HFFc6 (cell line): ENCODE data around the gene OARD1. TPM values are rescaled to one million over a fixed set of nuclear protein-coding genes. Genes with fewer than 3 reads are reported as not detected.

Experiments used
- DNase-seq: peaks from one replicate; pipeline ENCODE4 v3.0.0-alpha.2; 2018
- H3K27ac Mint-ChIP-seq: 2 replicates; pipeline ENCODE4 v1.8.0; 2020; ENCODE audit warnings: mild to moderate bottlenecking, mixed read lengths
- H3K27me3 Mint-ChIP-seq: 2 replicates; pipeline ENCODE4 v1.8.0; 2021; ENCODE audit warnings: mild to moderate bottlenecking, moderate library complexity, mixed read lengths; ENCODE audit not compliant: insufficient read depth
- H3K36me3 Mint-ChIP-seq: 2 replicates; pipeline ENCODE4 v1.8.0; 2021; ENCODE audit warnings: low read depth, mixed read lengths
- H3K4me1 Mint-ChIP-seq: 2 replicates; pipeline ENCODE4 v1.8.0; 2020; ENCODE audit warnings: low read depth, mixed read lengths
- H3K4me3 Mint-ChIP-seq: 2 replicates; pipeline ENCODE4 v1.8.0; 2020; ENCODE audit warnings: mild to moderate bottlenecking, moderate library complexity, mixed read lengths
- H3K9me3 Mint-ChIP-seq: 2 replicates; pipeline ENCODE4 v1.8.0; 2020; ENCODE audit warnings: mild to moderate bottlenecking, mixed read lengths
- CTCF ChIP-seq: fragments of 200-600 bp; sonication (generic); IDR thresholded peaks from 2 replicates; pipeline ENCODE4 v1.5.0; 2021; ENCODE audit warnings: antibody characterized with exemption, mild to moderate bottlenecking
- total RNA-seq, 6 experiments: library from RNA; stranded (reverse); fragmentation: NEBNext Ultra II Directional; extraction: Animal tissue kit (Norgen Biotek cat#: 25700); gene quantifications; 2 replicates in 1 of 6; 3 replicates in 5 of 6; pipeline ENCODE4 v1.2.3, GENCODE V29; 2021

Gene OARD1
- total RNA-seq, 6 experiments from 2014 or later, result 10.9 to 14.2 (median 11.8) TPM

- Mint-ChIP-seq H3K4me3 (no peak overlapping the region), H3K27ac (no peak overlapping the region), H3K36me3 (no peaks in the 10 kb centered on the region), H3K27me3 (peaks cover 32% of the 10 kb centered on the region), H3K4me1 (peaks cover 30% of the 10 kb centered on the region), H3K9me3 (no peaks in the 10 kb centered on the region)
- no peak for TF ChIP-seq CTCF
- DNase-seq, result no peak
These were observed 24.9 kb downstream of the OARD1 start for GRCh38 chr6:41047306-41047705.

GRCh38 chr6:41046084-41046483 lies 26.1 kb downstream of the OARD1 start:
- peaks cover 30% of the 10 kb centered on the region for H3K4me1 Mint-ChIP-seq
- no peak for DNase-seq
- H3K4me3 Mint-ChIP-seq, result no peak overlapping the region
- no peaks in the 10 kb centered on the region for H3K36me3 Mint-ChIP-seq
- peaks cover 25% of the 10 kb centered on the region for H3K27me3 Mint-ChIP-seq
- no peaks in the 10 kb centered on the region for H3K9me3 Mint-ChIP-seq
- no peak for TF ChIP-seq CTCF
- no peak overlapping the region for H3K27ac Mint-ChIP-seq

- Mint-ChIP-seq H3K4me1 (peaks cover 33% of the 10 kb centered on the region), H3K27me3 (peaks cover 25% of the 10 kb centered on the region), H3K27ac (no peak overlapping the region), H3K9me3 (no peaks in the 10 kb centered on the region), H3K36me3 (no peaks in the 10 kb centered on the region), H3K4me3 (no peak overlapping the region)
- DNase-seq, result no peak
- no peak for TF ChIP-seq CTCF
These were observed 26.5 kb downstream of the OARD1 start for GRCh38 chr6:41045664-41046063.

GRCh38 chr6:41043151-41043550 lies 29.0 kb downstream of the OARD1 start:
- Mint-ChIP-seq H3K36me3 (no peaks in the 10 kb centered on the region), H3K27me3 (peaks cover 17% of the 10 kb centered on the region), H3K4me3 (no peak overlapping the region), H3K4me1 (peaks cover 18% of the 10 kb centered on the region), H3K9me3 (no peaks in the 10 kb centered on the region), H3K27ac (no peak overlapping the region)
- DNase-seq, result no peak
- TF ChIP-seq CTCF, result no peak

GRCh38 chr6:41042226-41043055 lies 29.7 kb downstream of the OARD1 start, which contains the start of gene TSPO2:
Gene TSPO2 (plus strand): TSS chr6:41042467. CDS start chr6:41042986, 519 bp downstream.
- no peak for TF ChIP-seq CTCF
- no peak for DNase-seq
- Mint-ChIP-seq H3K27ac (no peak within 1 kb of the TSS), H3K4me1 (peaks cover 18% of the 10 kb centered on the region), H3K36me3 (no peaks in the 10 kb centered on the region), H3K9me3 (no peaks in the 10 kb centered on the region), H3K27me3 (peaks cover 17% of the 10 kb centered on the region), H3K4me3 (no peak within 1 kb of the TSS)
